D721Med (cell line): ENCODE data around the gene TAF5L.

Experiments
- DNase-seq: peaks from one replicate; pipeline ENCODE4 v3.0.0; 2011; ENCODE audit warnings: low spot score; ENCODE audit not compliant: insufficient read length
- FAIRE-seq: peaks from 2 replicates; lab custom pipeline; 2011; peaks lifted over from hg19 to GRCh38; lab: Jason Lieb, UNC
- CTCF ChIP-seq: IDR thresholded peaks from 2 replicates; pipeline ENCODE4 v1.5.1; 2012; ENCODE audit warnings: mild to moderate bottlenecking, control low read depth; ENCODE audit not compliant: insufficient read depth; ENCODE audit errors: missing control alignments

Gene TAF5L

DNA sequence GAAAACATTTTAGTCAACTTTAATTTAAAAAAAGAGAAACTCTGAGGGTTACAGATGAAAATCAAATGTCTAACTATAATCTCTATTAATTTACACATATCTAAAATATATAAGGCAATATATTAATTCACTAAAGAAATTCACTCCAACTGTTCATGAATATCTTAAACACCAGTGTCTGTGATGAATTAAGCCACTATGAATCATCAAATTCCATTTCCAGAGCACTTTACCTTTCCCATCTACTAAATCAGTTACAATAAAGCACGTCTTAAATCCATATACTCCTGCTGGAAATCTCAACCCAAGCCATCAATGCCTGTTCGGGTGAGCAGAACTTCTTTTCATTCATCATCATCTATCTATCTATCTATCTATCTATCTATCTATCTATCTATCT, 4.3 kb downstream of the TAF5L start:
- FAIRE-seq, result no peak
- DNase-seq, result no peak
- no peak for TF ChIP-seq CTCF

- TF ChIP-seq CTCF, result no peak
- FAIRE-seq (no peak), DNase-seq (no peak)
These were observed 5.0 kb downstream of the TAF5L start for GRCh38 chr1:229620876-229621275.

- DNase-seq (no peak), FAIRE-seq (no peak)
- TF ChIP-seq CTCF, result no peak
These were observed 6.3 kb downstream of the TAF5L start for GRCh38 chr1:229619614-229620013.

DNA sequence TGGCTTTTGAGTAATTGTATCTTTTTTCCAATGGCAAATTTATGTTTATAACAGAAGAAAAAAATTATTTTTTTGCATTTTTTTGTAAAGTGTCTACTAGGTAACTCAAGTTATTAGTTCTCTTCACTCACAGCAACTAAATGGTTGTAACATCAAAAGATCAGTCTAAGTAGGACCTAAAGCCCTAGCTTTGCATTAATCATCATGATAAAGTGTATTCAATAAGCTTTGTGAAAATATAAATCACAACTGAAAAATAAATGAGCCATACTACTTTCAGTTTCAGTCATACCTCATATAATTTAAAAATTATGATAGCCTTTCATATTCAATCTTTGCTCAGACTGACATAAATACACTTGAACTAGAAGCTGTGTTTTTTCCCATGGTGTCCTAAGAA, 6.9 kb downstream of the TAF5L start:
- FAIRE-seq (no peak), DNase-seq (no peak)
- no peak for TF ChIP-seq CTCF

DNA sequence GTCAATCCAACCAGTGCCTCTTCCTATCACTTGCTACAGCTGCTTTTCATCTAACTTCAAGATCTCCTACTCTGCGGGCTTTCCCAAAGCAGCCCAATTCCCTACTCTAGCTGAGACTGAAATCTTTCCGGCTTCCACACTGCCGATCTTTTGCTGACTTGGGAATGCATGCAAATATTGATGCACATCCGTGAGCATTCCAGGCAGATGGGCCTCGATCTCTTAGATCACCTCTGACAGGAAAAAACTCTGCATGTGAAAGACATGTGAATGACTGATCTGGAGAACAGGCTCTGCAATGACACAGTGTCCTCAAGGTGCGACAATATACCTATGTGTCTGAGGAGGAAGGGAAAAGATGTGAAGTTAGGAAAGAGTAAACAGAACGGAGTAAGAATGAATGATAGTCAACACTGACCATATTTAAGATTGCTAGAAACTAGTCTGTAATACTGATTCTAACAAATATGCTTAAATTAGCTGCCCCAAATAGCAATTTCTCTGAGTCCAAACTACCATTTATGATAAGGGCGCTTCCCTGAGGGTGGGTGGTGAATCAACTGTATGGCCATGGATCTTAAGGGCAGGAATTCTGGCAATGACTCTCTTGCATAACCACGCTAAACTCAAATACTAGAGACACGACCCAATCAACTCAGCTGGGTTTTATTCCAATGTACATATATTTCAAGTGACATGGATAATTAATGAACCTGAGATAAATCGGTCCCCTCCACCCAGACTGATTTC, 8.4 kb downstream of the TAF5L start:
- DNase-seq (no peak), FAIRE-seq (no peak)
- TF ChIP-seq CTCF, result no peak

DNA sequence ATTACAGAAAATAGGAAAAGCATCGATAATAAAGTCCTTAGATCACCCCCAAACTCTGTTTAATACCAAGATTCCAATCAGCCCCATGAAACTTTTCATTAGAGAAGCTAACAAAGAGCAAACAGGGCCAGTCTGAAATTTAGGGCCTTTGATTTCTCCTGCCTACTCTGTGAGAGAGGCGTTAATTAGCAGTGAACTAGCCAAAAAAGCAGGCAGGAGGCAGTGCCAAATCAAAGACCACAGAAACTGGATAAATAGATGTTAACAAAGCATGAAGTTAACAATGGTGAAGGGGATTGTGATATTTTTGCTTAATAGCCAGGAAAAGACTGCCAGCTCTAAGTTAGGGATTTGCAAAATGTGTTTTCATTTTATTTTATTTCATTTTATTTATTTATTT, 11.2 kb downstream of the TAF5L start:
- no peak for TF ChIP-seq CTCF
- FAIRE-seq, result no peak
- DNase-seq, result no peak

DNA sequence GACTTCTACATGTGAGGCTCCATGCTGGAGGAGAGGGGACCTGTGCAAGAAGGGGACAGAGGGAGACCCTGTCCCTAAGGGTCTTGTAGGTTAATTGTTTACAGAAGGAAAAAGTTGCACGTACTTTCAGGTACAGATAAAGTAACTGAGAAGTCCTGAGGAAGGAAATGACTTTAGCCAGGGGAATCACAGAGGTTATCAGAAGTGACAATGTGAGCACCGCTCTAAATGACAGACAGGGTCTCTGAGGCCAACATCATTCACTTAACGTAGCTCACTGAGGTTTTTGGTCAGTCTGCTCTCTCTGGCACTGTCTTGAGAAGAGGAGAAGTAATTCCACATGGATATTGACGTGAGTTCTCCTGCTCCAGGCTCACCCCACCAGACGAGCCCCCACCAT, 12.0 kb downstream of the TAF5L start:
- no peak for FAIRE-seq
- no peak for DNase-seq
- TF ChIP-seq CTCF, result no peak
